ENCODE data around the gene ITM2C.

DNA sequence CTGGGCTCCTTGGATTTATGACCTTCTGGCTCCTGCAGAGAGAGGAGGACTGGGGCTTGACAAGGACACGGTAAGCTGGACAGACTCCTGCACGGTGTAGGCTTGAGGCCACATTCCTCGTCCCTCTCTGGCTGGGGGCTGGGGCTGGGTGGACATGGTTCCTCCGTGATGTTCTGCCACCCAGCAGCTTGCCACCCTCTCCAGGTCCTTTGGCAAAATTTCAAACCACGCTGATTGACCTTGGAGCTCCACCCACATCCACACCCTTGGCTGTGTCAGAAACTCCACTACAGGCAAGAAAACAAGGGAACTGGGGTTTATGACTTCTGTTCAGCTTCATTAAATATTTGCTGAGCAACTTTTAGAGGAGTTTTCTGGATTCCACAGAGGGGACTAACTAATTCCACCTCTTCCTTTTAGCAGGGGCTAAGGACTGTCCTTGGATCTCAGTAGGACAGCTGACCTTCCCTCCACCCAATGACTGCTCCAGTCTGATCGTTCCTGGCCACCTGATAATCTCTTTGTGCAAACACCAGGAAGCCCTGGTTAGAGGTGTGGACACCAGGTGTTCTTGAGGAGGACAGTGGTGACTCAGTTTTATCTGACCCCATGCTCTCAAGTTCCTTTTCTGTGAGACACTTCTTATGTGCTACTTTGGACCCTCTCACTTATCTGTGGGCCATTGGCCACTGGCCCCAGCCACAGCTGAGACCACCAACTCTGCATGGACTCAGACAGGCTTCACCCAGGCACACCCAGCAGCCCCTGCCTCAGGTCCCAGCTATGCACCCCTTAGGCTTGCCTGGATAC, 31.0 kb downstream of the ITM2C start:
- no peak for TF ChIP-seq CTCF (IDR thresholded peaks at IDR 0.05)
- TF ChIP-seq POLR2A (IDR thresholded peaks at IDR 0.05) = no peak

Measured in uterus (tissue), 2 donors.